Measurements from ENCODE around the gene L3MBTL2. TPM values are rescaled to one million over a fixed set of nuclear protein-coding genes. Genes with fewer than 3 reads are reported as not detected.

The L3MBTL2 gene
- polyA plus RNA-seq, 3 donors: 13.6 to 15.2 (median 14.0) TPM

DNA sequence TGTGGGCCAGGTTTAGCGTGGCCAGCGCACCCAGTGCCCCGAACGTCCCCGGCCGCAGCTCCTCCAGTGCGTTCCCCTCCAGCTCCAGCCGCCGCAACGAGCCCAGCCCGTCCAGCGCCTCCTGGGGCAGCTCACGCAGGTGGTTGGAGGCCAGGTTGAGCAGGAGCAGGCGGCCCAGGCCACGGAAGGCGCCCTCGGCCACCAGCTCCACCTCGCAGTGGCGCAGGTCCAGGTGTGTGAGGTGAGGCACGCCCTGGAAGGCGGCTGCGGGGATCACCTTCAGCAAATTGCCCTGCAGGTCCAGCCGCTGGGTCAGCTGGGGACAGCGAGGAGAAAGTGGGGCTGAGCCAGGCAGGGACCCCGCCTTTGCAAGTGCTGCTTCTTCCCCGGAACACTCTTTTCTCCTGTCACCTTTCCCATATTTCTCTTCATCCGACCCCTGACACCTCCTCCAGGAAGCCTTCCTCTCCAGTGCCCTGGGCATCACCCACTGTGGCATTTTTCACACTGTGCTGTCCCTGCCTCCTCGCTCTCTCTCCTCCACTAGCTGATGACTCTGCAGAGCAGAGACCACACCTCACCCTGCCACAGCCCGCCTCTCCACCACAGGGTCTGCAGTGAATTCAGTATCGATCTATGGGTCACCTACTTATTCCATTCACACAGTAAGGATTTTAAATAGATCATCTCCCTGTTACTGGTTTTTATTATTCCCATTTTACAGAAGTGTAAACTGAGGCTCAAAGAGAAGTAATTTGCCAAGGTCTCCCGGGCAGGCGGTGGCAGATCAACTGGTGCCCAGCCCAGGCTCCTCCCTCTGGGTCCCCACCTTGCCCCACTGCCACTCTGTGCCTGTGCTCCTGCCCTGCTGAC lies 33.7 kb downstream of the L3MBTL2 start:
- no peak for DNase-seq
- 97% methylated on average over 12 of the region's 32 CpGs for WGBS (ENCODE audit: insufficient coverage)
- H3K4me2 ChIP-seq (replicated peaks; ENCODE audit: extremely low read depth, low read length, poor library complexity, severe bottlenecking): peak overlapping the region; percentile 78
- H3K27me3 ChIP-seq (ENCODE audit: control insufficient read depth in 2 of 2, insufficient read depth in 2 of 2, low read length in 2 of 2): no peaks in the 10 kb centered on the region
- no peaks in the 10 kb centered on the region for H3K9me3 ChIP-seq (replicated peaks in 1 of 2; ENCODE audit: control insufficient read depth in 1 of 2, insufficient read depth in 1 of 2, low read length in 2 of 2)
- H3K4me3 Mint-ChIP-seq: peak overlapping the region; percentile 50 to 58
- intact Hi-C loops (cut with micrococcal nuclease): loop anchor here in 1 of 2 donors (10.0 kb wide), 1 partner anchor 314 kb away; no protein-coding TSS in a partner anchor
- H3K27ac ChIP-seq (ENCODE audit: low read depth in 1 of 2, low read length in 2 of 2): no peak overlapping the region
- TF ChIP-seq, protein P1, sequence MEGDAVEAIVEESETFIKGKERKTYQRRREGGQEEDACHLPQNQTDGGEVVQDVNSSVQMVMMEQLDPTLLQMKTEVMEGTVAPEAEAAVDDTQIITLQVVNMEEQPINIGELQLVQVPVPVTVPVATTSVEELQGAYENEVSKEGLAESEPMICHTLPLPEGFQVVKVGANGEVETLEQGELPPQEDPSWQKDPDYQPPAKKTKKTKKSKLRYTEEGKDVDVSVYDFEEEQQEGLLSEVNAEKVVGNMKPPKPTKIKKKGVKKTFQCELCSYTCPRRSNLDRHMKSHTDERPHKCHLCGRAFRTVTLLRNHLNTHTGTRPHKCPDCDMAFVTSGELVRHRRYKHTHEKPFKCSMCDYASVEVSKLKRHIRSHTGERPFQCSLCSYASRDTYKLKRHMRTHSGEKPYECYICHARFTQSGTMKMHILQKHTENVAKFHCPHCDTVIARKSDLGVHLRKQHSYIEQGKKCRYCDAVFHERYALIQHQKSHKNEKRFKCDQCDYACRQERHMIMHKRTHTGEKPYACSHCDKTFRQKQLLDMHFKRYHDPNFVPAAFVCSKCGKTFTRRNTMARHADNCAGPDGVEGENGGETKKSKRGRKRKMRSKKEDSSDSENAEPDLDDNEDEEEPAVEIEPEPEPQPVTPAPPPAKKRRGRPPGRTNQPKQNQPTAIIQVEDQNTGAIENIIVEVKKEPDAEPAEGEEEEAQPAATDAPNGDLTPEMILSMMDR (IDR thresholded peaks at IDR 0.05): no peak
- peaks cover 0 to 10% (median 6%) of the 10 kb centered on the region in 3 donors for H3K27me3 Mint-ChIP-seq (ENCODE audit: low read depth in 3 of 3)
- H3K36me3 Mint-ChIP-seq: peaks cover 3 to 8% of the 10 kb centered on the region in 2 donors
- H3K4me1 Mint-ChIP-seq: peaks cover 3% of the 10 kb centered on the region
- peaks cover 0 to 3% (median 0%) of the 10 kb centered on the region in 7 donors for H3K9me3 Mint-ChIP-seq
- H3K27ac Mint-ChIP-seq: peak overlapping the region in 3 of 7 donors; percentile 14 to 55 (median 44)
- no peaks in the 10 kb centered on the region for H4K20me1 ChIP-seq (ENCODE audit: insufficient read depth, low read length)
- H3K36me3 ChIP-seq (replicated peaks in 1 of 2; ENCODE audit: control insufficient read depth in 1 of 2, insufficient read depth in 2 of 2, low read length in 2 of 2): peaks cover 0 to 6% of the 10 kb centered on the region in 2 donors
- peaks cover 6 to 14% of the 10 kb centered on the region in 2 donors for H3K4me1 ChIP-seq (ENCODE audit: control insufficient read depth in 1 of 2, insufficient read depth in 2 of 2, low read length in 2 of 2)
- no peak overlapping the region for H3K4me3 ChIP-seq (replicated peaks in 1 of 3; ENCODE audit: low read depth in 2 of 3, low read length in 3 of 3)
- H3K9ac ChIP-seq (ENCODE audit: insufficient read depth, low read length, poor library complexity, severe bottlenecking): no peak overlapping the region
- H2AFZ ChIP-seq (ENCODE audit: insufficient read depth, low read depth, low read length, poor library complexity, severe bottlenecking): peak overlapping the region; percentile 84
- H3K79me2 ChIP-seq (ENCODE audit: insufficient read depth, low read length): no peaks in the 10 kb centered on the region

DNA sequence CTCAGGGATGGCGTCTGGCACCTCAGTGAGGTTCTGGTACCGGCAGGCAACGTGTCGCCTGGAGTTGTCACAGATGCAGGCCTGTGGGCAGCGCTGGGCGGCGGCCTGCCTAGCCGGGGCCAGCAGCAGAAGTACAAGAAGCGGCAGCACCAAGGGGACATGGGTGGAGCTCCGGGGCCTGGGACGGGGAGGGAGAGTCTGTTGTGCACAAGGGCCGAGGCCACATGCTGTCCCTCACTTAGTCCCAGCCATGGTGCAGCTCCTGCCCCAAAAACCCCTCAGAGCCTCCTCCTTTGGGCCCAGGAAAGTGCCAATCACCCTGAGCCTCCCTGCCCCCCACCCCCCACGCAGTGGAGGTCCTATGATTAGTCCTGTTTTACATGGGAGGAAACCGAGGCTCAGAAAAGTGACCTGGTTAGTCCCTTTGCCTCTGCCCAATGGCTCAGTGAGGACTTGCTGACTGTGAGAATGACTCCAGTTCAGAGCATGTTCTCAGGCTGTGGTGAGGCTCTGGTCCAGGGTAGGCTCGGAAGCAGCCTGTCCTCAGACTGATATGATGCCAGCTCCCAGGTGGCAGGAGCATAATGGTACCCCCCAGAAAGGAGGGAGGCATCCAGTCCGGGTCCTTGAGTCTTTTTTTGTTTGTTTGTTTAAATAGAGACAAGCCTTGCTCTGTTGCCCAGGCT lies 34.5 kb downstream of the L3MBTL2 start:
- no peak overlapping the region for H2AFZ ChIP-seq (ENCODE audit: insufficient read depth, low read depth, low read length, poor library complexity, severe bottlenecking)
- Mint-ChIP-seq H3K27me3 (ENCODE audit: low read depth in 3 of 3) (peaks cover 0 to 10% (median 6%) of the 10 kb centered on the region in 3 donors), H3K27ac (peak overlapping the region in 1 of 7 donors; percentile 40), H3K4me3 (no peak overlapping the region), H3K4me1 (peaks cover 3% of the 10 kb centered on the region), H3K36me3 (peaks cover 3 to 15% of the 10 kb centered on the region in 2 donors), H3K9me3 (peaks cover 0 to 3% (median 0%) of the 10 kb centered on the region in 7 donors)
- no peak overlapping the region for H3K27ac ChIP-seq (ENCODE audit: low read depth in 1 of 2, low read length in 2 of 2)
- TF ChIP-seq, protein P1 (IDR thresholded peaks at IDR 0.05): no peak
- whole genome bisulfite sequencing (ENCODE audit: insufficient coverage): 87% methylated on average over 14 of the region's 16 CpGs
- no peak overlapping the region for H3K4me2 ChIP-seq (replicated peaks; ENCODE audit: extremely low read depth, low read length, poor library complexity, severe bottlenecking)
- no peak for DNase-seq
- H3K9ac ChIP-seq (ENCODE audit: insufficient read depth, low read length, poor library complexity, severe bottlenecking): no peak overlapping the region
- no peaks in the 10 kb centered on the region for H3K79me2 ChIP-seq (ENCODE audit: insufficient read depth, low read length)
- no peaks in the 10 kb centered on the region for H3K27me3 ChIP-seq (ENCODE audit: control insufficient read depth in 2 of 2, insufficient read depth in 2 of 2, low read length in 2 of 2)
- H4K20me1 ChIP-seq (ENCODE audit: insufficient read depth, low read length): no peaks in the 10 kb centered on the region
- no peak overlapping the region for H3K4me3 ChIP-seq (replicated peaks in 1 of 3; ENCODE audit: low read depth in 2 of 3, low read length in 3 of 3)
- intact Hi-C loops (cut with micrococcal nuclease): loop anchor here in 1 of 2 donors (10.0 kb wide), 1 partner anchor 315 kb away; no protein-coding TSS in a partner anchor
- H3K4me1 ChIP-seq (ENCODE audit: control insufficient read depth in 1 of 2, insufficient read depth in 2 of 2, low read length in 2 of 2): peaks cover 6 to 14% of the 10 kb centered on the region in 2 donors
- no peaks in the 10 kb centered on the region for H3K9me3 ChIP-seq (replicated peaks in 1 of 2; ENCODE audit: control insufficient read depth in 1 of 2, insufficient read depth in 1 of 2, low read length in 2 of 2)
- peaks cover 0 to 10% of the 10 kb centered on the region in 2 donors for H3K36me3 ChIP-seq (replicated peaks in 1 of 2; ENCODE audit: control insufficient read depth in 1 of 2, insufficient read depth in 2 of 2, low read length in 2 of 2)

Data from CD14-positive monocyte (primary cell).